CD14-positive monocyte (primary cell): Measurements from ENCODE around the gene SNX20. TPM values are rescaled to one million over a fixed set of nuclear protein-coding genes. Genes with fewer than 3 reads are reported as not detected.

ENCODE experiments used
- DNase-seq, 3 donors: peaks; one replicate each; pipeline ENCODE4 v3.0.0-alpha.2; 2011 to 2022
- H2AFZ ChIP-seq: 2 replicates; pipeline ENCODE4 v1.6.0; 2012; ENCODE audit warnings: mild to moderate bottlenecking, low read depth, low read length, inconsistent platforms; ENCODE audit not compliant: insufficient read depth, poor library complexity, severe bottlenecking
- H3K27ac ChIP-seq, 2 donors: 1 replicate in 1 of 2; 2 replicates in 1 of 2; pipeline ENCODE4 v1.5.1; 2012 to 2013; ENCODE audit warnings: low read length in 2 of 2, control low read depth in 1 of 2, inconsistent platforms in 1 of 2, low read depth in 1 of 2, mild to moderate bottlenecking in 1 of 2
- H3K27me3 ChIP-seq, 2 donors: one replicate each; pipeline versions ENCODE4 v1.6.0 to v1.6.1; 2011 to 2013; ENCODE audit warnings: low read length in 2 of 2; ENCODE audit not compliant: control insufficient read depth in 2 of 2, insufficient read depth in 2 of 2
- H3K36me3 ChIP-seq, 2 donors: replicated peaks in 1 of 2; 1 replicate in 1 of 2; 2 replicates in 1 of 2; pipeline versions ENCODE4 v1.5.1 to v1.6.1; 2012 to 2013; ENCODE audit warnings: low read length in 2 of 2, control low read depth in 1 of 2, inconsistent platforms in 1 of 2, mild to moderate bottlenecking in 1 of 2; ENCODE audit not compliant: insufficient read depth in 2 of 2, control insufficient read depth in 1 of 2
- H3K4me1 ChIP-seq, 2 donors: 1 replicate in 1 of 2; 2 replicates in 1 of 2; pipeline versions ENCODE4 v1.5.1 to v1.6.1; 2012 to 2013; ENCODE audit warnings: low read length in 2 of 2, control low read depth in 1 of 2, inconsistent platforms in 1 of 2, mild to moderate bottlenecking in 1 of 2, moderate library complexity in 1 of 2; ENCODE audit not compliant: insufficient read depth in 2 of 2, control insufficient read depth in 1 of 2
- H3K4me2 ChIP-seq: replicated peaks from 2 replicates; pipeline ENCODE3; 2012; ENCODE audit warnings: low read length, moderate library complexity, mild to moderate bottlenecking; ENCODE audit not compliant: poor library complexity, severe bottlenecking; ENCODE audit errors: extremely low read depth
- H3K4me3 ChIP-seq, 3 experiments: fragments of 200-600 bp in 1 of 3; sonication (generic) in 1 of 3; replicated peaks in 1 of 3; 1 replicate in 2 of 3; 2 replicates in 1 of 3; pipeline ENCODE4 v1.5.1; 2011 to 2013; ENCODE audit warnings: low read length in 3 of 3, mild to moderate bottlenecking in 3 of 3, control low read depth in 2 of 3, low read depth in 2 of 3, inconsistent platforms in 1 of 3, moderate library complexity in 1 of 3
- H3K79me2 ChIP-seq: 2 replicates; pipeline ENCODE4 v1.6.0; 2012; ENCODE audit warnings: mild to moderate bottlenecking, control low read depth, inconsistent platforms, low read length, moderate library complexity; ENCODE audit not compliant: insufficient read depth
- H3K9ac ChIP-seq: 2 replicates; pipeline ENCODE4 v1.6.0; 2017; ENCODE audit warnings: low read length, mild to moderate bottlenecking; ENCODE audit not compliant: insufficient read depth, poor library complexity, severe bottlenecking
- H3K9me3 ChIP-seq, 2 donors: replicated peaks in 1 of 2; 1 replicate in 1 of 2; 2 replicates in 1 of 2; pipeline versions ENCODE4 v1.5.1 to v1.6.1; 2012 to 2013; ENCODE audit warnings: low read length in 2 of 2, control low read depth in 1 of 2; ENCODE audit not compliant: control insufficient read depth in 1 of 2, insufficient read depth in 1 of 2
- H4K20me1 ChIP-seq: 2 replicates; pipeline ENCODE4 v1.6.0; 2012; ENCODE audit warnings: mild to moderate bottlenecking, low read length, control low read depth, moderate library complexity; ENCODE audit not compliant: insufficient read depth
- H3K27ac Mint-ChIP-seq, 7 donors: one replicate each; pipeline ENCODE4 v1.8.0; 2020; ENCODE audit warnings: mild to moderate bottlenecking in 7 of 7, mixed read lengths in 7 of 7, moderate library complexity in 6 of 7, inconsistent platforms in 2 of 7
- H3K27me3 Mint-ChIP-seq, 3 donors: one replicate each; pipeline ENCODE4 v1.8.0; 2021 to 2022; ENCODE audit warnings: low read depth in 3 of 3, mild to moderate bottlenecking in 3 of 3, mixed read lengths in 3 of 3, moderate library complexity in 3 of 3, inconsistent platforms in 1 of 3
- H3K36me3 Mint-ChIP-seq, 2 donors: one replicate each; pipeline ENCODE4 v1.8.0; 2020; ENCODE audit warnings: mixed read lengths in 2 of 2, inconsistent platforms in 1 of 2, mild to moderate bottlenecking in 1 of 2
- H3K4me1 Mint-ChIP-seq: one replicate; pipeline ENCODE4 v1.8.0; 2020; ENCODE audit warnings: mild to moderate bottlenecking, mixed read lengths
- H3K4me3 Mint-ChIP-seq, 2 donors: one replicate each; pipeline ENCODE4 v1.8.0; 2020; ENCODE audit warnings: mild to moderate bottlenecking in 2 of 2, mixed read lengths in 2 of 2, moderate library complexity in 1 of 2
- H3K9me3 Mint-ChIP-seq, 7 donors: one replicate each; pipeline ENCODE4 v1.8.0; 2020 to 2022; ENCODE audit warnings: mixed read lengths in 7 of 7, mild to moderate bottlenecking in 6 of 7, moderate library complexity in 6 of 7, inconsistent platforms in 2 of 7
- CTCF ChIP-seq: fragments of 200-600 bp; IDR thresholded peaks from one replicate; pipeline ENCODE4 v1.8.0; 2022; ENCODE audit warnings: antibody characterized with exemption, mild to moderate bottlenecking
- WGBS: methylation state at CpG from one replicate; pipeline ENCODE4 v1.1.5; 2013; ENCODE audit warnings: missing lambda C conversion rate; ENCODE audit not compliant: insufficient coverage; 5-methylcytosine and 5-hydroxymethylcytosine counted together
- intact Hi-C, 2 donors: fragments of 100-400 bp; cut with micrococcal nuclease; formaldehyde crosslinking; loops; one replicate each; pipeline versions ENCODE4 v1.15.0 to v1.15.1; 2023
- polyA plus RNA-seq, 3 donors: library from polyadenylated mRNA; depleted of rRNA in 1 of 3; unstranded in 2 of 3; stranded (reverse) in 1 of 3; fragments of 300-500 nt in 2 of 3; fragments of >200 nt in 1 of 3; fragmentation: Illumina TruSeq in 2 of 3; gene quantifications; 1 replicate in 2 of 3; 2 replicates in 1 of 3; pipeline ENCODE4 v1.2.3, GENCODE V29; 2012 to 2021

Gene SNX20
- polyA plus RNA-seq, 3 donors: 51.0 to 83.2 (median 52.0) TPM

GRCh38 chr16:50671644-50672260, 9.4 kb downstream of the SNX20 start:
- H3K27ac ChIP-seq: peak overlapping the region in 1 of 2 donors; percentile 58
- peak overlapping the region in 5 of 7 donors; percentile 18 to 78 (median 53) for H3K27ac Mint-ChIP-seq
- peaks cover 80 to 86% of the 10 kb centered on the region in 2 donors for H3K36me3 Mint-ChIP-seq
- intact Hi-C loops: loop anchor here (2.0 to 5.0 kb wide), 2 partner anchors 41 to 75 kb away; no protein-coding TSS in a partner anchor
- peaks cover 0 to 1% (median 0%) of the 10 kb centered on the region in 3 donors for H3K27me3 Mint-ChIP-seq
- H3K4me3 Mint-ChIP-seq: no peak overlapping the region
- peaks cover 22% of the 10 kb centered on the region for H3K4me1 Mint-ChIP-seq
- peaks cover 11 to 29% of the 10 kb centered on the region in 2 donors for H3K4me1 ChIP-seq
- peak overlapping the region in 1 of 3 experiments; percentile 23 for H3K4me3 ChIP-seq
- H3K79me2 ChIP-seq: peaks cover 54% of the 10 kb centered on the region
- H3K9ac ChIP-seq: no peak overlapping the region
- H4K20me1 ChIP-seq: peaks cover 45% of the 10 kb centered on the region
- H3K9me3 ChIP-seq: peaks cover 30 to 35% of the 10 kb centered on the region in 2 donors
- WGBS: 100% methylated on average over 2 of the region's 2 CpGs
- H2AFZ ChIP-seq: no peak overlapping the region
- H3K9me3 Mint-ChIP-seq: peaks cover 20 to 30% (median 27%) of the 10 kb centered on the region in 7 donors
- DNase-seq: peak; percentile 57 to 65 (median 62)
- peak; percentile 76 for TF ChIP-seq CTCF
- no peak overlapping the region for H3K4me2 ChIP-seq
- H3K36me3 ChIP-seq: peaks cover 78 to 92% of the 10 kb centered on the region in 2 donors
- H3K27me3 ChIP-seq: no peaks in the 10 kb centered on the region

GRCh38 chr16:50670476-50670875, 10.6 kb downstream of the SNX20 start:
- no peak overlapping the region for H2AFZ ChIP-seq
- DNase-seq: no peak
- no peak for TF ChIP-seq CTCF
- WGBS: 97% methylated on average over 5 of the region's 6 CpGs
- H3K27me3 Mint-ChIP-seq: peaks cover 0 to 1% (median 0%) of the 10 kb centered on the region in 3 donors
- H3K27me3 ChIP-seq: no peaks in the 10 kb centered on the region
- peaks cover 32% of the 10 kb centered on the region for H4K20me1 ChIP-seq
- peaks cover 26% of the 10 kb centered on the region for H3K4me1 Mint-ChIP-seq
- H3K36me3 Mint-ChIP-seq: peaks cover 67 to 73% of the 10 kb centered on the region in 2 donors
- peaks cover 19 to 31% of the 10 kb centered on the region in 2 donors for H3K4me1 ChIP-seq
- peak overlapping the region in 3 of 7 donors; percentile 19 to 59 (median 35) for H3K27ac Mint-ChIP-seq
- peaks cover 43% of the 10 kb centered on the region for H3K79me2 ChIP-seq
- no peak overlapping the region for H3K4me3 ChIP-seq
- peaks cover 30 to 35% of the 10 kb centered on the region in 2 donors for H3K9me3 ChIP-seq
- no peak overlapping the region for H3K9ac ChIP-seq
- intact Hi-C loops: loop anchor here (2.0 to 5.0 kb wide), 2 partner anchors 42 to 76 kb away; no protein-coding TSS in a partner anchor
- H3K4me3 Mint-ChIP-seq: no peak overlapping the region
- H3K36me3 ChIP-seq: peaks cover 65 to 80% of the 10 kb centered on the region in 2 donors
- peaks cover 20 to 30% (median 26%) of the 10 kb centered on the region in 7 donors for H3K9me3 Mint-ChIP-seq
- H3K4me2 ChIP-seq: no peak overlapping the region
- H3K27ac ChIP-seq: peak overlapping the region in 1 of 2 donors; percentile 27
